Measurements from ENCODE around the gene CCDC112.

Gene CCDC112

DNA sequence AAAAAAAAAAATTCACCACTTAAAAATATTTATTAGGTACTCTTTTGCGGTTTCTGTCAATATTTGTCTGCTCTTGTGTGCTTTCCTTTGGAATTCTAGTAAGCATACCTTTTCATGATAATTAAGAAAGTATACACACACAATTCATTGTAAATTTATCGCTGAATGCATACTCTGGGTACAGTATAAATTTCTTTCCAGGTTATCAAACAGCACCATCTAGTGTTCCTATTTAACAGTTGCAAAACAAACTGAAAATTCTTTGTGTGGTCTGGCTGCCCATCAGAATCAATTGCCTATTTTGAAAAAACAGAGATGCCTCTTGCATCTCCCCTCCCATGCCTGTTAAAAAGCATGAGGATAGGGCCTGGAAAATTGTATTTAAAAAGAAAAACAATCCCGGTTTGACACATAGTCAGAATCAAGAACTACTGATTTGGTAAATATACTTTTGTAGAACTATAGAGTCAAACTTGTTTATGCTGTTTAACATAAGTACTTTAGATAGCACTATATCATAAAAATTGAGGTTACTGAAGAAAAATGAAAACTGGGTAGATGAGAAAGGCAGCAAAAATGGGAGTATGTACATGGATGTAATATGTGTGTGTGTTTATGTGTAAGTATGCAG lies 50.0 kb downstream of the CCDC112 start:
- Histone ChIP-seq H3K4me1 (ENCODE audit: insufficient read depth, poor library complexity, severe bottlenecking) (peaks cover 9% of the 10 kb centered on the region), H3K9me3 (ENCODE audit: severe bottlenecking) (no peaks in the 10 kb centered on the region), H3K27ac (ENCODE audit: poor library complexity, severe bottlenecking) (no peak overlapping the region), H3K36me3 (ENCODE audit: low read depth) (peaks cover 38% of the 10 kb centered on the region), H3K4me3 (ENCODE audit: severe bottlenecking) (no peak overlapping the region), H3K27me3 (ENCODE audit: insufficient read depth, poor library complexity, severe bottlenecking) (no peaks in the 10 kb centered on the region)
- ATAC-seq (ENCODE audit: low read depth), result peak; percentile 69
- TF ChIP-seq, protein P1, sequence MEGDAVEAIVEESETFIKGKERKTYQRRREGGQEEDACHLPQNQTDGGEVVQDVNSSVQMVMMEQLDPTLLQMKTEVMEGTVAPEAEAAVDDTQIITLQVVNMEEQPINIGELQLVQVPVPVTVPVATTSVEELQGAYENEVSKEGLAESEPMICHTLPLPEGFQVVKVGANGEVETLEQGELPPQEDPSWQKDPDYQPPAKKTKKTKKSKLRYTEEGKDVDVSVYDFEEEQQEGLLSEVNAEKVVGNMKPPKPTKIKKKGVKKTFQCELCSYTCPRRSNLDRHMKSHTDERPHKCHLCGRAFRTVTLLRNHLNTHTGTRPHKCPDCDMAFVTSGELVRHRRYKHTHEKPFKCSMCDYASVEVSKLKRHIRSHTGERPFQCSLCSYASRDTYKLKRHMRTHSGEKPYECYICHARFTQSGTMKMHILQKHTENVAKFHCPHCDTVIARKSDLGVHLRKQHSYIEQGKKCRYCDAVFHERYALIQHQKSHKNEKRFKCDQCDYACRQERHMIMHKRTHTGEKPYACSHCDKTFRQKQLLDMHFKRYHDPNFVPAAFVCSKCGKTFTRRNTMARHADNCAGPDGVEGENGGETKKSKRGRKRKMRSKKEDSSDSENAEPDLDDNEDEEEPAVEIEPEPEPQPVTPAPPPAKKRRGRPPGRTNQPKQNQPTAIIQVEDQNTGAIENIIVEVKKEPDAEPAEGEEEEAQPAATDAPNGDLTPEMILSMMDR (IDR thresholded peaks at IDR 0.05; ENCODE audit: poor library complexity, severe bottlenecking), result peak; percentile 99
- DNase-seq (ENCODE audit: low spot score), result no peak

DNA sequence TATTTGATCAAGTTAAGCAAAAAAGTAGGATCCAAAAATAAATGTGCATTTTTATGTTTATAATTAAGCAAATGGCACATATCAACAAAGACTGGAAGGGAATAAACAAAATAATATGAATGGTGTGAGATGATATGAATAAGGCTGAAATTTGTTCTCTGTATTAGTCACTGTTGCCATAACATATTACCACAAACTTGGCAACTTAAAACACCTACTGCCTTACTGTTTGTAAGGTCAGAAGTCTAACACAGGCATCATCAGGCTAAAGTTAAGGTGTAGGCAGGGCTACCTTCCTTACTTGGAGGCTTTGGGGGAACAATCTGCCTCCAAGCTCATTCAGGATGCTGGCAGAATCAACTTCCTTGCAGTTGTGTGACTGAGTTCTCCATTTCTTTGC lies 53.0 kb downstream of the CCDC112 start:
- TF ChIP-seq, protein P1 (IDR thresholded peaks at IDR 0.05; ENCODE audit: poor library complexity, severe bottlenecking), result no peak
- Histone ChIP-seq H3K27ac (ENCODE audit: poor library complexity, severe bottlenecking) (no peak overlapping the region), H3K36me3 (ENCODE audit: low read depth) (peaks cover 38% of the 10 kb centered on the region), H3K9me3 (ENCODE audit: severe bottlenecking) (no peaks in the 10 kb centered on the region), H3K4me1 (ENCODE audit: insufficient read depth, poor library complexity, severe bottlenecking) (peaks cover 4% of the 10 kb centered on the region), H3K27me3 (ENCODE audit: insufficient read depth, poor library complexity, severe bottlenecking) (no peaks in the 10 kb centered on the region), H3K4me3 (ENCODE audit: severe bottlenecking) (no peak overlapping the region)
- DNase-seq (ENCODE audit: low spot score) (no peak), ATAC-seq (ENCODE audit: low read depth) (peak; percentile 87)

- H3K4me1 ChIP-seq (ENCODE audit: insufficient read depth, poor library complexity, severe bottlenecking), result peaks cover 4% of the 10 kb centered on the region
- no peak overlapping the region for H3K4me3 ChIP-seq (ENCODE audit: severe bottlenecking)
- TF ChIP-seq, protein P1 (IDR thresholded peaks at IDR 0.05; ENCODE audit: poor library complexity, severe bottlenecking), result no peak
- no peaks in the 10 kb centered on the region for H3K27me3 ChIP-seq (ENCODE audit: insufficient read depth, poor library complexity, severe bottlenecking)
- H3K9me3 ChIP-seq (ENCODE audit: severe bottlenecking), result no peaks in the 10 kb centered on the region
- no peak overlapping the region for H3K27ac ChIP-seq (ENCODE audit: poor library complexity, severe bottlenecking)
- peaks cover 46% of the 10 kb centered on the region for H3K36me3 ChIP-seq (ENCODE audit: low read depth)
- DNase-seq (ENCODE audit: low spot score), result no peak
- ATAC-seq (ENCODE audit: low read depth), result peak; percentile 24; the same call in 1 of the 3 replicates
Observed at GRCh38 chr5:115241881-115242642, 54.4 kb downstream of the CCDC112 start.

DNA sequence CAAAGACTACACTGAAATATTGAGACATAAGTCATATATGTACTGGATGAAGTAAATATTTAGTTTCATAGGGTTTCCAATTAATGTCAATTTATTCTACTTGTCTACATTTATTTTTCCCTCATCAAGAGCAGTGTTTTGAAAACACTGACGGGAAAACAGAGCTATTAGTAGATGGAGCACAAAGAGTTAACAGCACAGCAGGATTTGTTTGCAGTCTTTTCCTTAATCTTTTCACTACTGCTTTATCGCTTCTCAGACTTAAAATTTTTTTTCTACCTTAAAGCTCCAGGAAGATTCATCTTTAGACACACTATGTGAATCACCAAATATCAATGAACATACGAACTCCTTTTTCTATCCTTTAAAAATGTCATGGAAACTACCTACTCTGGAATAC lies 59.4 kb downstream of the CCDC112 start:
- ATAC-seq (ENCODE audit: low read depth), result no peak
- Histone ChIP-seq H3K27ac (ENCODE audit: poor library complexity, severe bottlenecking) (no peak overlapping the region), H3K4me3 (ENCODE audit: severe bottlenecking) (no peak overlapping the region), H3K4me1 (ENCODE audit: insufficient read depth, poor library complexity, severe bottlenecking) (no peaks in the 10 kb centered on the region), H3K36me3 (ENCODE audit: low read depth) (peaks cover 65% of the 10 kb centered on the region), H3K9me3 (ENCODE audit: severe bottlenecking) (peaks cover 2% of the 10 kb centered on the region), H3K27me3 (ENCODE audit: insufficient read depth, poor library complexity, severe bottlenecking) (no peaks in the 10 kb centered on the region)
- no peak for DNase-seq (ENCODE audit: low spot score)
- TF ChIP-seq, protein P1 (IDR thresholded peaks at IDR 0.05; ENCODE audit: poor library complexity, severe bottlenecking), result no peak

GRCh38 chr5:115236599-115236998 lies 59.9 kb downstream of the CCDC112 start:
- H3K27me3 ChIP-seq (ENCODE audit: insufficient read depth, poor library complexity, severe bottlenecking), result no peaks in the 10 kb centered on the region
- peaks cover 65% of the 10 kb centered on the region for H3K36me3 ChIP-seq (ENCODE audit: low read depth)
- no peak overlapping the region for H3K27ac ChIP-seq (ENCODE audit: poor library complexity, severe bottlenecking)
- ATAC-seq (ENCODE audit: low read depth) (no peak), DNase-seq (ENCODE audit: low spot score) (no peak)
- TF ChIP-seq, protein P1 (IDR thresholded peaks at IDR 0.05; ENCODE audit: poor library complexity, severe bottlenecking), result no peak
- no peak overlapping the region for H3K4me3 ChIP-seq (ENCODE audit: severe bottlenecking)
- peaks cover 2% of the 10 kb centered on the region for H3K9me3 ChIP-seq (ENCODE audit: severe bottlenecking)
- no peaks in the 10 kb centered on the region for H3K4me1 ChIP-seq (ENCODE audit: insufficient read depth, poor library complexity, severe bottlenecking)

Data from RWPE2 (cell line).